ENCODE measurements around the gene GNPDA1. TPM values are rescaled to one million over a fixed set of nuclear protein-coding genes. Genes with fewer than 3 reads are reported as not detected.

Gene GNPDA1
- total and polyA plus RNA-seq, 10 of the 15 experiments (the other 5 are each of a cell fraction or from before 2014, with no cell fraction given), result 1.0 to 11.9 (median 3.9) TPM

GRCh38 chr5:142003266-142003800 lies 9.5 kb downstream of the GNPDA1 start (continued):
- TF ChIP-seq, protein P1, sequence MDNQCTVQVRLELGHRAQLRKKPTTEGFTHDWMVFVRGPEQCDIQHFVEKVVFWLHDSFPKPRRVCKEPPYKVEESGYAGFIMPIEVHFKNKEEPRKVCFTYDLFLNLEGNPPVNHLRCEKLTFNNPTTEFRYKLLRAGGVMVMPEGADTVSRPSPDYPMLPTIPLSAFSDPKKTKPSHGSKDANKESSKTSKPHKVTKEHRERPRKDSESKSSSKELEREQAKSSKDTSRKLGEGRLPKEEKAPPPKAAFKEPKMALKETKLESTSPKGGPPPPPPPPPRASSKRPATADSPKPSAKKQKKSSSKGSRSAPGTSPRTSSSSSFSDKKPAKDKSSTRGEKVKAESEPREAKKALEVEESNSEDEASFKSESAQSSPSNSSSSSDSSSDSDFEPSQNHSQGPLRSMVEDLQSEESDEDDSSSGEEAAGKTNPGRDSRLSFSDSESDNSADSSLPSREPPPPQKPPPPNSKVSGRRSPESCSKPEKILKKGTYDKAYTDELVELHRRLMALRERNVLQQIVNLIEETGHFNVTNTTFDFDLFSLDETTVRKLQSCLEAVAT (IDR thresholded peaks at IDR 0.05), result no peak

DNA sequence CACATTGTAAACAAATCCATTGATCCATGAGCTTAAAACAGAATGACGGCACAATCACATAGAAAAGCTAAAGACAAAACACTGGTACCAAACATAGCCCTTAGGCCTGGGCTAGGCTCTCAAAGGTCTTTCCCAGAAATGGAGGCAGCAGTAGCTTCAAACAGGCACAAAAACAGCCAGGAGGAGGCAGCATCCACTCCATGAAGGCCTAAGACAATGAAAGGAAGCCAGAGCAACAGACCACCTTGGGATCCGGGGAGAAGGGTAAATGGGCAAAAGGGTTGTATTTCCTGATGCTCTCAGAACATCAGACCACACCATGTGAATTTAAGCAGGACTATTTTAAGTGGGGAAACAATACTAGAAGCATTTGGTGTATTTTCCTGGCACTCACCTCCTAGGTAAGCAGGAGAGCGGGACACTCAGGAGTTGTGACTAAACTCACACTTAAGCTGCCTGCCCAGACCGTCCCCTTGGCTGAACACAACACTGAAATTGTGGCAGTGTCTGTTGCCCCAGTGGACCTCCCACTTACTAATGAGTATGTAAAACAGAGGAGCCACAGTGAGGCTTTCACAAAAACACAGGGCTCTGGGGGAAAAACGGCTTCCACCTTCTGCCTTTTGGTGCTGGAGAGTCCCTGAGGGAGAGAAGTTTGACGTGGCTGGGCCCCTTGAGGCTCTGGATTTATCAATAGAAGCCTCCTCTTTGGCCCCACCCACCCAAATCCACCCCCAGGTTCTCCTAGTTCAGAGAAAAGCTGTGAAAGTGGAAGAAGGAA lies 11.9 kb downstream of the GNPDA1 start:
- no peak for FAIRE-seq
- RAD21 ChIA-PET (ENCODE audit: unreplicated experiment), result interaction anchor here (0.9 to 1.8 kb wide), 2 partner anchors 11 to 142 kb away, joined by 3 to 7 read pairs; no protein-coding TSS in a partner anchor
- Histone ChIP-seq H3K79me2 (ENCODE audit: control insufficient read depth, insufficient read depth, low read length) (no peaks in the 10 kb centered on the region), H3K4me2 (ENCODE audit: control insufficient read depth, insufficient read depth) (no peak overlapping the region), H3K4me3 (no peak overlapping the region), H3K27me3 (replicated peaks in 1 of 2; ENCODE audit: control insufficient read depth in 2 of 2, insufficient read depth in 2 of 2, low read length in 1 of 2) (no peaks in the 10 kb centered on the region), H3K9me3 (replicated peaks; ENCODE audit: control insufficient read depth, insufficient read depth, low read length) (no peaks in the 10 kb centered on the region), H4K20me1 (ENCODE audit: control insufficient read depth, insufficient read depth) (no peaks in the 10 kb centered on the region), H3K4me1 (ENCODE audit: control insufficient read depth, insufficient read depth, low read length) (peaks cover 1% of the 10 kb centered on the region; the same call in 1 of the 2 replicates), H3K9ac (ENCODE audit: control insufficient read depth, insufficient read depth, low read length) (no peak overlapping the region), H2AFZ (ENCODE audit: control insufficient read depth, low read depth, low read length) (no peak overlapping the region), H3K36me3 (ENCODE audit: control insufficient read depth in 2 of 2, insufficient read depth in 2 of 2, low read length in 1 of 2) (0 out of 4 replicates have a peak, but pooled peaks cover 0 to 3% of the 10 kb centered on the region in 2 experiments), H3K27ac (ENCODE audit: control insufficient read depth, insufficient read depth) (no peak overlapping the region)
- intact Hi-C loops (cut with micrococcal nuclease; ENCODE audit: unreplicated experiment) (no loop called here), in situ Hi-C loops (cut with MboI) (no loop called here)
- POLR2A ChIA-PET, result no interaction called here
- no peak for DNase-seq (ENCODE audit: low read depth, low spot score)
- TF ChIP-seq CTCF (IDR thresholded peaks at IDR 0.05 in 2 of 3, conservative IDR thresholded peaks at IDR 0.05 in 1 of 3; ENCODE audit: control insufficient read depth in 2 of 3, extremely low read depth in 1 of 3, insufficient read depth in 1 of 3, low read depth in 3 of 3, low read length in 3 of 3) (peak; percentile 14 to 28 (median 22); a peak in 3 of 6 replicates), NR2C1 (IDR thresholded peaks at IDR 0.05) (no peak)
- CTCF ChIA-PET, result interaction anchor here (1.2 to 6.7 kb wide), 3 partner anchors 10 to 47 kb away, joined by 3 to 68 read pairs (median 11); partner anchors contain the start of gene GNPDA1
- 61% methylated on average over 6 of the region's 6 CpGs for WGBS (ENCODE audit: insufficient coverage, insufficient replicate concordance, low lambda C conversion rate, missing lambda C conversion rate)
- ATAC-seq, result peak; percentile 54
- SMC1A ChIA-PET (ENCODE audit: uncharacterized antibody, unreplicated experiment), result interaction anchor here (0.6 to 1.3 kb wide), 3 partner anchors 24 to 147 kb away, joined by 3 to 4 read pairs (median 4); no protein-coding TSS in a partner anchor
- BruUV-seq (replicated peaks), result no TSS peak

Data from GM12878 (cell line).